SK-N-SH treated with all-trans-retinoic acid at 6 μM for 48 hours (cell line): ENCODE data around the gene DHX40.
A peak's percentile ranks its signal among the peaks of the same experiment; 100 is the strongest.
"Not testable (repeated sequence)": the region's sequence is repeated elsewhere in the genome, so short reads cannot be mapped to it uniquely, and the experiment has no call there.

Source experiments
- ATAC-seq: fragments of 200-7000 bp; cut with Tn5 transposase; 3 replicates; pipeline ENCODE4 v1.9.1; 2020; ENCODE audit warnings: mild to moderate bottlenecking, moderate library complexity
- ARNTL ChIP-seq: fragments of 450-650 bp; formaldehyde crosslinking; IDR thresholded peaks from 2 replicates; pipeline ENCODE4 v1.5.0; 2020; ENCODE audit warnings: low read depth, mild to moderate bottlenecking, moderate library complexity, borderline replicate concordance
- CREB5 ChIP-seq: fragments of 250-450 bp; sonication (Bioruptor Pico); IDR thresholded peaks from 2 replicates; pipeline ENCODE4 v1.5.1; 2020; ENCODE audit warnings: low read depth, mild to moderate bottlenecking, moderate library complexity
- CSDC2 ChIP-seq: fragments of 250-450 bp; sonication (Bioruptor Pico); IDR thresholded peaks from 2 replicates; pipeline ENCODE4 v1.5.0; 2020; ENCODE audit warnings: mild to moderate bottlenecking, moderate library complexity
- ESRRG ChIP-seq: fragments of 250-450 bp; sonication (Bioruptor Pico); IDR thresholded peaks from 2 replicates; pipeline ENCODE4 v1.6.1; 2021; ENCODE audit warnings: mild to moderate bottlenecking
- GLIS3 ChIP-seq: fragments of 250-450 bp; sonication (Bioruptor Pico); IDR thresholded peaks from 2 replicates; pipeline ENCODE4 v1.5.0; 2020; ENCODE audit warnings: mild to moderate bottlenecking, moderate library complexity
- ISL1 ChIP-seq: fragments of 250-450 bp; sonication (Bioruptor Pico); IDR thresholded peaks from 2 replicates; pipeline ENCODE4 v2.1.2; 2022; ENCODE audit warnings: mild to moderate bottlenecking, moderate library complexity
- OSR1 ChIP-seq: fragments of 250-450 bp; sonication (Bioruptor Pico); IDR thresholded peaks from 2 replicates; pipeline ENCODE4 v1.8.0; 2022; ENCODE audit warnings: moderate library complexity, mild to moderate bottlenecking, inconsistent platforms
- POU6F1 ChIP-seq: fragments of 250-450 bp; sonication (Bioruptor Pico); IDR thresholded peaks from 2 replicates; pipeline ENCODE4 v1.8.0; 2021; ENCODE audit warnings: low read depth, mild to moderate bottlenecking, moderate library complexity, borderline replicate concordance
- PPARA ChIP-seq: fragments of 250-450 bp; sonication (Bioruptor Pico); IDR thresholded peaks from 2 replicates; pipeline ENCODE4 v1.5.0; 2020; ENCODE audit warnings: mild to moderate bottlenecking, borderline replicate concordance
- RARB ChIP-seq: fragments of 250-450 bp; sonication (Bioruptor Pico); IDR thresholded peaks from 2 replicates; pipeline ENCODE4 v1.8.0; 2021; ENCODE audit warnings: mild to moderate bottlenecking, moderate library complexity
- TOX ChIP-seq: fragments of 250-450 bp; sonication (Bioruptor Pico); IDR thresholded peaks from 2 replicates; pipeline ENCODE4 v1.8.0; 2021; ENCODE audit warnings: mild to moderate bottlenecking, moderate library complexity, borderline replicate concordance
- ZC3H10 ChIP-seq: fragments of 250-450 bp; sonication (Bioruptor Pico); IDR thresholded peaks from 2 replicates; pipeline ENCODE4 v1.5.1; 2021; ENCODE audit warnings: mild to moderate bottlenecking, moderate library complexity
- ZFP3 ChIP-seq: fragments of 250-450 bp; sonication (Bioruptor Pico); IDR thresholded peaks from 2 replicates; pipeline ENCODE4 v1.5.0; 2020; ENCODE audit warnings: mild to moderate bottlenecking, moderate library complexity
- ZFP30 ChIP-seq: fragments of 450-650 bp; formaldehyde crosslinking; IDR thresholded peaks from 2 replicates; pipeline ENCODE4 v1.5.0; 2022; ENCODE audit warnings: mild to moderate bottlenecking, moderate library complexity
- ZNF565 ChIP-seq: fragments of 450-650 bp; formaldehyde crosslinking; conservative IDR thresholded peaks from 2 replicates; pipeline ENCODE4 v1.5.0; 2020; ENCODE audit warnings: low read depth, mild to moderate bottlenecking, moderate library complexity
- ZNF70 ChIP-seq: fragments of 450-650 bp; formaldehyde crosslinking; IDR thresholded peaks from 2 replicates; pipeline ENCODE4 v1.5.0; 2020; ENCODE audit warnings: mild to moderate bottlenecking, moderate library complexity
- ZNF8 ChIP-seq: fragments of 450-650 bp; formaldehyde crosslinking; IDR thresholded peaks from 2 replicates; pipeline ENCODE4 v1.5.0; 2020; ENCODE audit warnings: mild to moderate bottlenecking, moderate library complexity
- TF ChIP-seq, protein P1 (sequence below): fragments of 250-450 bp; sonication (Bioruptor Pico); IDR thresholded peaks from 2 replicates; pipeline ENCODE4 v1.5.0; 2020; ENCODE audit warnings: mild to moderate bottlenecking, moderate library complexity
- TF ChIP-seq, protein P2 (sequence below): fragments of 250-450 bp; sonication (Bioruptor Pico); IDR thresholded peaks from 2 replicates; pipeline ENCODE4 v1.8.0; 2020; ENCODE audit warnings: mild to moderate bottlenecking, moderate library complexity, borderline replicate concordance
- TF ChIP-seq, protein P3 (sequence below): fragments of 250-450 bp; sonication (Bioruptor Pico); IDR thresholded peaks from 2 replicates; pipeline ENCODE4 v1.5.1; 2021; ENCODE audit warnings: mild to moderate bottlenecking, moderate library complexity

The DHX40 gene

DNA sequence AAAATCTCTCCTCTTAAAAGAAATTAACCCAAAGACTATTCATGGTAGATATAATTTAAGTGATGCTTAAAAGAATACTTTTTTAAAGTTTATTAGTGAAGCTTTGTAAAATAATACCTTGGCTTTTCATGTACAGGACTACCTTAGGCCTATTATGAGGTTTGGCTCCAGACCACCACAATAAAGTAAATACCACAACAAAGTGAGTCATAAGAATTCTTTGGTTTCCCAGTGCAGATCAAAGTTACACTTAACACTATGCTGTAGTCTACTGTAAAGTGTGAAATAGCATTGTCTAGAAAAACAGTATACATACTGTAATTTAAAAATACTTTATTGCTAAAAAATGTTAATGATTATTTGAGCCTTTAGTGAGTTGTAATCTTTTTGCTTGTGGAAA, 85.9 kb downstream of the DHX40 start:
- TF ChIP-seq, protein P1, sequence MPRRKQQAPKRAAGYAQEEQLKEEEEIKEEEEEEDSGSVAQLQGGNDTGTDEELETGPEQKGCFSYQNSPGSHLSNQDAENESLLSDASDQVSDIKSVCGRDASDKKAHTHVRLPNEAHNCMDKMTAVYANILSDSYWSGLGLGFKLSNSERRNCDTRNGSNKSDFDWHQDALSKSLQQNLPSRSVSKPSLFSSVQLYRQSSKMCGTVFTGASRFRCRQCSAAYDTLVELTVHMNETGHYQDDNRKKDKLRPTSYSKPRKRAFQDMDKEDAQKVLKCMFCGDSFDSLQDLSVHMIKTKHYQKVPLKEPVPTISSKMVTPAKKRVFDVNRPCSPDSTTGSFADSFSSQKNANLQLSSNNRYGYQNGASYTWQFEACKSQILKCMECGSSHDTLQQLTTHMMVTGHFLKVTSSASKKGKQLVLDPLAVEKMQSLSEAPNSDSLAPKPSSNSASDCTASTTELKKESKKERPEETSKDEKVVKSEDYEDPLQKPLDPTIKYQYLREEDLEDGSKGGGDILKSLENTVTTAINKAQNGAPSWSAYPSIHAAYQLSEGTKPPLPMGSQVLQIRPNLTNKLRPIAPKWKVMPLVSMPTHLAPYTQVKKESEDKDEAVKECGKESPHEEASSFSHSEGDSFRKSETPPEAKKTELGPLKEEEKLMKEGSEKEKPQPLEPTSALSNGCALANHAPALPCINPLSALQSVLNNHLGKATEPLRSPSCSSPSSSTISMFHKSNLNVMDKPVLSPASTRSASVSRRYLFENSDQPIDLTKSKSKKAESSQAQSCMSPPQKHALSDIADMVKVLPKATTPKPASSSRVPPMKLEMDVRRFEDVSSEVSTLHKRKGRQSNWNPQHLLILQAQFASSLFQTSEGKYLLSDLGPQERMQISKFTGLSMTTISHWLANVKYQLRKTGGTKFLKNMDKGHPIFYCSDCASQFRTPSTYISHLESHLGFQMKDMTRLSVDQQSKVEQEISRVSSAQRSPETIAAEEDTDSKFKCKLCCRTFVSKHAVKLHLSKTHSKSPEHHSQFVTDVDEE = no peak
- TF ChIP-seq RARB (CRISPR knock-in tag) = no peak
- no peak for TF ChIP-seq ZNF565 (CRISPR knock-in tag)
- TF ChIP-seq GLIS3 (CRISPR knock-in tag) = no peak
- TF ChIP-seq, protein P2, sequence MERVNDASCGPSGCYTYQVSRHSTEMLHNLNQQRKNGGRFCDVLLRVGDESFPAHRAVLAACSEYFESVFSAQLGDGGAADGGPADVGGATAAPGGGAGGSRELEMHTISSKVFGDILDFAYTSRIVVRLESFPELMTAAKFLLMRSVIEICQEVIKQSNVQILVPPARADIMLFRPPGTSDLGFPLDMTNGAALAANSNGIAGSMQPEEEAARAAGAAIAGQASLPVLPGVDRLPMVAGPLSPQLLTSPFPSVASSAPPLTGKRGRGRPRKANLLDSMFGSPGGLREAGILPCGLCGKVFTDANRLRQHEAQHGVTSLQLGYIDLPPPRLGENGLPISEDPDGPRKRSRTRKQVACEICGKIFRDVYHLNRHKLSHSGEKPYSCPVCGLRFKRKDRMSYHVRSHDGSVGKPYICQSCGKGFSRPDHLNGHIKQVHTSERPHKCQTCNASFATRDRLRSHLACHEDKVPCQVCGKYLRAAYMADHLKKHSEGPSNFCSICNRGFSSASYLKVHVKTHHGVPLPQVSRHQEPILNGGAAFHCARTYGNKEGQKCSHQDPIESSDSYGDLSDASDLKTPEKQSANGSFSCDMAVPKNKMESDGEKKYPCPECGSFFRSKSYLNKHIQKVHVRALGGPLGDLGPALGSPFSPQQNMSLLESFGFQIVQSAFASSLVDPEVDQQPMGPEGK (CRISPR knock-in tag) = no peak
- TF ChIP-seq ZC3H10 (CRISPR knock-in tag) = no peak
- no peak for TF ChIP-seq ISL1 (CRISPR knock-in tag)
- TF ChIP-seq ARNTL (CRISPR knock-in tag) = no peak
- no peak for TF ChIP-seq ZNF8 (CRISPR knock-in tag)
- TF ChIP-seq CSDC2 (CRISPR knock-in tag) = no peak
- no peak for TF ChIP-seq CREB5 (CRISPR knock-in tag)
- TF ChIP-seq, protein P3, sequence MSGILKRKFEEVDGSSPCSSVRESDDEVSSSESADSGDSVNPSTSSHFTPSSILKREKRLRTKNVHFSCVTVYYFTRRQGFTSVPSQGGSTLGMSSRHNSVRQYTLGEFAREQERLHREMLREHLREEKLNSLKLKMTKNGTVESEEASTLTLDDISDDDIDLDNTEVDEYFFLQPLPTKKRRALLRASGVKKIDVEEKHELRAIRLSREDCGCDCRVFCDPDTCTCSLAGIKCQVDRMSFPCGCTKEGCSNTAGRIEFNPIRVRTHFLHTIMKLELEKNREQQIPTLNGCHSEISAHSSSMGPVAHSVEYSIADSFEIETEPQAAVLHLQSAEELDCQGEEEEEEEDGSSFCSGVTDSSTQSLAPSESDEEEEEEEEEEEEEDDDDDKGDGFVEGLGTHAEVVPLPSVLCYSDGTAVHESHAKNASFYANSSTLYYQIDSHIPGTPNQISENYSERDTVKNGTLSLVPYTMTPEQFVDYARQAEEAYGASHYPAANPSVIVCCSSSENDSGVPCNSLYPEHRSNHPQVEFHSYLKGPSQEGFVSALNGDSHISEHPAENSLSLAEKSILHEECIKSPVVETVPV (CRISPR knock-in tag) = no peak
- no peak for TF ChIP-seq ZNF70
- no peak for TF ChIP-seq PPARA (CRISPR knock-in tag)
- no peak for TF ChIP-seq ZFP3 (CRISPR knock-in tag)
- TF ChIP-seq OSR1 = no peak
- TF ChIP-seq ESRRG (CRISPR knock-in tag) = no peak
- no peak for TF ChIP-seq ZFP30 (CRISPR knock-in tag)
- TF ChIP-seq TOX = no peak
- TF ChIP-seq POU6F1 = no peak
- ATAC-seq = no peak

DNA sequence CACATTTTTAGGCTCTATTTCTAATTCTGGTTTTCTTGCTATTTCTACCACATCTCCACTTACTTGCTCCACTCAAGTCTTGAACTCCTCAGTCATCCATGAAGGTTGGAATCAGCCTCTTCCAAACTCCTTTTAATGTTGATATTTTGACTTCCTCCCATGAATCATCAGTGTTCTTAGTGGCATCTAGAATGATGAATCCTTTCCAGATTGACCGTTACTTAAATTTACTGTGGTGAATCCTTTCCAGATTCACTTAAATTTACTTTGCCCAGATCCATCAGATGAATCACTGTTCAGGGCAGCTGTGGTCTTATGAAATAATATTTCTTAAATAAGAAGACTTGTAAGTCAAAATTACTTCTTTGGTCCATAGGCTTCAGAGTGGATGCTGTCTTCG, 86.7 kb downstream of the DHX40 start:
- TF ChIP-seq ISL1 (CRISPR knock-in tag) (peak; percentile 28; the same call in 1 of the 2 replicates), POU6F1 (no peak)
- ATAC-seq = no peak

DNA sequence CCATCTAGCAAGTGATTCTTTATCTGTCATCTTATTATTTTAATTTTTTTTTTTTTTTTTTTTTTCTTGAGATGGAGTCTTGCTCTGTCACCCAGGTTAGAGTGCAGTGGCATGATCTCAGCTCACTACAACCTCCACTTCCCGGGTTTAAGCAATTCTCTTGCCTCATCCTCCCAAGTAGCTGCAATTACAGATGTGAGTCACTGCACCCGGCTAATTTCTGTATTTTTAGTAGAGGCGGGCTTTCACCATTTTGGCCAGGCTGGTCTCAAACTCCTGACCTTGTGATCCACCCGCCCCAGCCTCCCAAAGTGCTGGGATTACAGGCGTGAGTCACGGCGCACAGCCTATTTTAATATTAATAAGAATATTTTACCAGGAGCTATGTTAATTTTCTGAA, 91.2 kb downstream of the DHX40 start:
- ATAC-seq = not testable (repeated sequence)
